Globus pallidus (tissue), 1 donor: ENCODE results near the gene SPTLC3.

Experiments used
- DNase-seq: peaks from one replicate; pipeline ENCODE4 v3.0.0-alpha.2; 2015; ENCODE audit warnings: low spot score

SPTLC3 gene

DNA sequence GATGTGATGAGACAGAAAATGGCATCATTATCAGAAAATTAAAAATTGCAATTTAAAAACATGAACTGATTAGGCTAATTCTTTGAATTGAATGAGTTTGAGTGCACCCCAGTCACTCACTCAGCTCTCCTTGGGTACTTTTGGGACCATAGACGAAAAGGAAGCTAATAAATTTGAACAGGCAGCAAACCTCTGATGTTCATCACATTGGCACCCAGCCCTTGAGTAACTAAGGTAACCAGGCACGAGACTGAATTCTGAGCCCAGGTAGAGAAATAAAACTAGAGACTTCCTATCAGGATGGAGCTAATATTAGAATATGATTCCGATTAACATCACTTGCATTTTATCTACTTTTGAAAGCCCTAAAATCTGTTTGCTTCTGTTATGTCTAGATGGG lies 131.4 kb downstream of the SPTLC3 start:
- DNase-seq: no peak

GRCh38 chr20:13140775-13141174 lies 132.0 kb downstream of the SPTLC3 start:
- no peak for DNase-seq

- no peak for DNase-seq
These were observed 132.8 kb downstream of the SPTLC3 start for GRCh38 chr20:13141546-13141945.

- DNase-seq: no peak
These were observed 133.4 kb downstream of the SPTLC3 start for GRCh38 chr20:13142143-13142542.

DNA sequence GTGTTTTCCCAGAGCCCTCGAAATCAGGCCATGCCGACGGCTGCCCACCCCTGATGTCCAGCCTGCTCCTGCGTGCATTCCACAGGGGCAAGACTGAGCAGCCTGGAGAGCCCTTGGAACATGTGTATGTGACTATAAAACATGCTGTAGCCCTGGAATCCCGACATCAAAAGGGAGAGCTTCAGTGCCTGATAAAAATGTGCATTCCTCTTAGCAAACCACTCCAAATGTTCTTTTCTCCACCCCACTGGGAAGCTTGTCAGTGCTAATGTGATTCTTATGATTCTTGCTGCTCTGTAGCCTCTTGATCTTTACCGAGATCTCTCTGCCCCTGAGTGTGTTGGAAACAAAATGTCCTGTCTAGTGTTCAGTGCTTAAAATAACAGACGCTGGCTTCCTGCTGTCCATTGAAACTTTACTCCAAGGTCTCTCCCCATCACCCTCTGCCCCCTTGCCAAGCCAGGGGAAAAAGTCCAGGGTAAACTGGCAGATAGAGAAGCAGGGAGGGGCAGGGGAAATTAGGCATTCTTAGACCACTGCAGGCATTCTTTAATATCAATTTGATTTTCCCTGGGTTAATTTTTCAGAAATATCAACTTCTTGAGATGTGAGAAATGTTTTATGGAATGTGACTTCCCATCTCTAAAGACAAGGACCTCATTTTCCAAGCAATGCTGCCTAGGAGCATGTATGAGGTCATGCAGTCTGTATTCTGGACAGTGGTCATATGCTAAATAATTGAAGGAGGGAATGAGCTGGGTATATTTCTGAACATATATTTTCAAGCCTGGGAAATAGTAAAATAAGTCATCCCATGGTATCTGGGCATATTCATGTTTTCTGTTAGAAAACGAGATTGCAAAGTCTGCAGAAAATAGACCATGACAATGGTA lies 138.5 kb downstream of the SPTLC3 start:
- no peak for DNase-seq

- no peak for DNase-seq
These were observed 139.2 kb downstream of the SPTLC3 start for GRCh38 chr20:13147971-13148370.

- no peak for DNase-seq
These were observed 139.6 kb downstream of the SPTLC3 start for GRCh38 chr20:13148402-13148801.

DNA sequence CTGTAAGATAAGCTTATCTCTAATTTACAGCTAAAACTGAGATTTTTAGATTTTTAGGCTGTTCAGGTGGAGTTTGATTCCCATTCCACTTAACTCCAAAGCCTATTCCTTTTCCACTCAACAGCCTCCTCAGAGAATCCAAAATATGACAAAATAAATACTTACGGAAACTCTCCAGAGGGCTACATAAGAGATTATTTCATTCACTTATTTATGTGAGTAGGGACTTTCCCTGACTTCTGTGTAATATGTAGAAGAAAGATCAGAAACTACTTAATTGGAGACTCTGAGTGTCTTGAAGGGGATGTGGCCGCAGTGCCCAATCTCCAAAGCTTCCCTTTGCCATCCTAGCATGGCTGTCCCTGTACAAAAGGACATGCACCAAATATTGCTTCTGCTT lies 140.2 kb downstream of the SPTLC3 start:
- no peak for DNase-seq

DNA sequence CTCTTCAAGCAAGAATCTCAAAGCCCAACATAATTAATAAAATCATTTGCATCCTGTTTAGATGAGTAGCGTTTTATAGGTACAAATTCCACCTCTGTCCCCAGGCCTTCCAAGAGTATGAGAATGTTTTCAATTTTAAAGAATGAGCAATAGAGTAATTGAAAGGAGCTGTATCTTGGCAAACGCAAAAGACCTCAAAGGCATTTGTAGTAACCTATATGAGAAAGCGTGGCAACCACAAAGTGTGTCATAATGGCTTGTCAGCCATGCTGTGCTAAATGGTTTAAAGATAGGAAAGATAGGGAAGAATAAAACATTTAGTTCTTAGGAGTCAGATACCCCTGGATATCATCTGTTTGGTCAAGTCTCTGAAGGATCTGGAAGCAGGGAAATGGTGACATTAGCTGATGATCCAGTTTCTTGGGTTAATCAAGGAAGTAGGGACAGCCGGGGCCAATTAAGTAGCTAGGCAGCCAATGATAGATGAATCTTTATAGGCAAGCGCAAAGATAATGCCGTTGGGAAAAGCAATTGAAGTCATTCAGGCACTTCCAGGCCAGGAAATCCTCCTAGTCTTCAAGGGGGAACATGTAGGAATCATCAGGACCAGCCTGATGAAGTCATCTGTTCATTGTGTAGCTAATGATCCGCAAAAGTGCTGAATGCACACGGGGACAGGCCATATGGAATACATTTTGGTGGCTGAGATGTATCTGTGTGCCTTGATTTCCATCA lies 140.8 kb downstream of the SPTLC3 start:
- DNase-seq: no peak

DNA sequence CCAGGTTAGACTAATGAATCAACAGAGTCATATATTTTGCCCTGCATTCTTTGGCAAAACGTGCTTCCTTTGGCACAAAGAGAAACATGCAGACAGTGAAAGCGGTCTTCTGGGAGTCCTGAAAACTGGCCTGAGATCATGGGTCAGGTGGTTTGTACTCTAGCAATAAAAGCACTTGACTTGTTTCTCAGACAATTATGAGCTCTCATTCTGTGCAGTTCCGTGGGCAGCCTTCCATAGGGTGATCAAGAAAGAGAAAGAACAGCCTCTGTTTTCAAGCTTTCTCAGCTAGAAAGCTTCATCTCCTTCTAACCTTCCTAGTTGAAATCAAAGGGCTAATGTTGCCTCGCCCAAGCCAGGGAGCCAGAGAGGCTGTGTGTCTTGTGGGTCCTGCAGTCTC lies 149.6 kb downstream of the SPTLC3 start:
- DNase-seq: no peak

GRCh38 chr20:13159889-13160288 lies 151.1 kb downstream of the SPTLC3 start:
- no peak for DNase-seq

GRCh38 chr20:13165203-13165602 lies 156.4 kb downstream of the SPTLC3 start:
- no peak for DNase-seq

- no peak for DNase-seq
These were observed 157.2 kb downstream of the SPTLC3 start for GRCh38 chr20:13166011-13166410.

GRCh38 chr20:13166437-13166836 lies 157.7 kb downstream of the SPTLC3 start:
- no peak for DNase-seq

- DNase-seq: no peak
These were observed 160.3 kb downstream of the SPTLC3 start for GRCh38 chr20:13169086-13169485.

- DNase-seq: no peak
These were observed 162.0 kb downstream of the SPTLC3 start for GRCh38 chr20:13170771-13171170.

DNA sequence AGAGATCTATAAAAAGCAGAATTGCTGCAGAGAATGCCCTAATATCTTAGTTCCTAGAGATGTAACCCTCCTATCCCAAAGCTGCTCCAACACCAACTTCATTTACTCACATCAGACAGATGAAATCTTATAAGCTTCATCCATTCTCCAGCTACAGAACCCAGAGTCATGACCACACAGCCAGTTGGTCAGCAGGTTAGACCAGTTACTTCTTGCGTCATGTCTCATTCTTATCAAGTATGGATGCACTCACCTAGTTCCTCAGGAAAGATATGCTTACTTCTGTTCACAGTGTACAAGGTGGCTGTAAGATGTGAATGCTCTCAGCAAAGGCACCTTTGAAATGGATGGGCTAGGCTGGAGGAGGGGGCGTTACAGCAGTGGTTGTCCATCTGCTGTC lies 164.4 kb downstream of the SPTLC3 start:
- DNase-seq: no peak

- DNase-seq: no peak
These were observed 165.6 kb downstream of the SPTLC3 start for GRCh38 chr20:13174402-13174801.

DNA sequence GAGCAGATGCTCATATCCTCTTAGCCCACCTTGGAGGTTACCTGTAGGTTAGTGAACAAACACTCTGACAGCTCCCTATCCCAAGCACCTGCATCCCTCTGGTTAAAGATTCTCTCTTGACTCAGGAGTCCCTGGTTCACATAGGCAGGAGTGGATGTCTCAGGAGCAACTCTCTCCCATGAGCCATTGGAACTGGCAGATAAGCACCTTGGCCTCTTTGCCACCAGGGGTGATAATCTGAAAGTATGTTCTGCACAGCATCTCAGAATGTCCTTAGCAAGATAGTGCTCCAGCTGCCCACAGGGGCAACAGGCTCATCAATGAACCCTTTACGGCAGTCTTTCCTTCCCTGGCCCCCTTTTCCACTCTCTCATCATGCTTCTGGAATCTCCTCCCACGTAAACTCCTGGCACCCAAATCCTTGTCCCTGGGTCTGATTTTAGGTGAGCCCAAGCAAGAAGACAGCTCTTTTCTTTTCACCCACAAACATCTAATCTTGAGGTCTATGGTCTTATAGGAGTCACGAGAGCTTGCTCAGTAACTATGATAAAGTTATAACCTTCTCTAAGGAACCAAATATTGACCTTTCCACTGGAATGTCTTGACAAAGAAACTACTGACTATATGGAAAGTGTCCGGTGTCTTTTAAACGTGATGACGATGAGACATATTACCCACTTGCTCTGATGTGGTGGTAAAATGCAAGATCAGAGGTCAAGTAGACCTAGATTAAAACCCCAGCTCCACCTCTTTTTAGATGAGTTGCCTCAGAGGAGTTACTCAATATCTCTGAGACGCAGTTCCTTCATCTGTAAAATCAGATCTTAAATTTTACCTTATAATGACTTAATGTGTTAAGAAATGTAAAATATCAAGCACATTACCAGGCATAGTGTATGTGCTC lies 172.5 kb downstream of the SPTLC3 start:
- DNase-seq: no peak

GRCh38 chr20:13183005-13183404 lies 174.2 kb downstream of the SPTLC3 start:
- DNase-seq: no peak

- no peak for DNase-seq
These were observed 177.4 kb downstream of the SPTLC3 start for GRCh38 chr20:13186043-13186774.

DNA sequence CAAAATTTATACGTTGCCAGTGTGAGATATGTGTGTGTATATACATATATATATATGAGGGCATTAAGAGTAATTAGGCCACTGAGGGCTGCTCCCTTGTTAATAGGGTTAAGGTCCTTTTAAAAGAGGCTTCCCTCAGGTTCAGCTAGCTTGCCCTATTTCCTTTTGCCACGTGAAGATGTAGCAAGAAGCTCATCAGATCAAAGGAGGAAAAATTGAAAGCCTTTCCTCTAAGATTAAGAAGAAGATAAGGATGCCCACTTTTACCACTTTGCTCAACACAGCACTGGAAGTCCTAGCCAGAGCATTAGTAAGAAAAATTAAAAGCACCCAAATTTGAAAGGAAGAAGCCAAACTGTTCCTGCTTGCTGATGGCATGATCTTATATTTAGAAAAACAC lies 179.1 kb downstream of the SPTLC3 start:
- no peak for DNase-seq
